ENCODE measurements around the gene EEFSEC.

Gene EEFSEC

GRCh38 chr3:128285967-128286321 is 132.7 kb downstream of the EEFSEC start:
- no peak for DNase-seq (ENCODE audit: low read depth in 2 of 2)

GRCh38 chr3:128286691-128287090 is 133.4 kb downstream of the EEFSEC start:
- DNase-seq (ENCODE audit: low read depth in 2 of 2): no peak

GRCh38 chr3:128287216-128287615 is 133.9 kb downstream of the EEFSEC start:
- no peak for DNase-seq (ENCODE audit: low read depth in 2 of 2)

DNA sequence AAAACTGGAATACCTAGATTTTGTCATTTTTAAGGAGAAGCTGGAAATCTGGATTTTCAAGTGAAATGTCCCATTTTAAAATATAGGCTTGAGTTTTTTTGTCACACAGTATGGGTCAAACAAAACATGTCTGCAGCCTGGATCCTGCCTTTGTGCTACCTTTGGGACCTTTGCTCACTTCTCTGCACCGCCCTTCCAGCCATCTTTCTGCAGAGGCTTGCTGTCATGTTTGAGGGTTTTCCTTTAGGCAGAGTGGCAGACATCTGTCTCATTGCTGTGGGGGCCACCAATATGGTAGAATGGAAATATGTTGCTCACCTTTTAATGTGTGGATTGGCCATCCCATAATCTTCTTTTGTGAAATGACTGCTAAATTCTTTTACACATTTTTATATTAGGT is 136.3 kb downstream of the EEFSEC start:
- no peak for DNase-seq (ENCODE audit: low read depth in 2 of 2)

GRCh38 chr3:128290484-128290883 is 137.2 kb downstream of the EEFSEC start:
- no peak for DNase-seq (ENCODE audit: low read depth in 2 of 2)

DNA sequence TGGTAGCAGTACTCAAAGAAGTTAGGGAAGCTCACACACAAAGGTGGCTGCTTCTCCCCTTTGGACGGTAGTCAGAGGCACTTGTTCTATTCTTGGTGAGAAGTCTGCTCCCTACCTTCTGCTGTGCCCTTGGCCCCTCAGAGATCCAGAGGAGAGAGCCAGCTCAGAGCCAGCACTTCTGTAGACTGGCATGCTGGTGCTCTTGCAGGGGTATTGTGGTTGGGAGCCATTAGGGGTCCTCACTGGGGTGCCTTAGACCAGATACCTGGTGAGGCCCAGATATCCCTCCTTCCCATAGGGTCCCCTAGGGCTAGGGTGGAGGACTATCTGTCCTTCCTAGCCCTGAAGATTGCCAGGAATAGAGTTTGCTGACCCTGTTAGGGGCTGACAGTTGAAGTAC is 140.6 kb downstream of the EEFSEC start:
- DNase-seq (ENCODE audit: low read depth in 2 of 2): no peak

DNA sequence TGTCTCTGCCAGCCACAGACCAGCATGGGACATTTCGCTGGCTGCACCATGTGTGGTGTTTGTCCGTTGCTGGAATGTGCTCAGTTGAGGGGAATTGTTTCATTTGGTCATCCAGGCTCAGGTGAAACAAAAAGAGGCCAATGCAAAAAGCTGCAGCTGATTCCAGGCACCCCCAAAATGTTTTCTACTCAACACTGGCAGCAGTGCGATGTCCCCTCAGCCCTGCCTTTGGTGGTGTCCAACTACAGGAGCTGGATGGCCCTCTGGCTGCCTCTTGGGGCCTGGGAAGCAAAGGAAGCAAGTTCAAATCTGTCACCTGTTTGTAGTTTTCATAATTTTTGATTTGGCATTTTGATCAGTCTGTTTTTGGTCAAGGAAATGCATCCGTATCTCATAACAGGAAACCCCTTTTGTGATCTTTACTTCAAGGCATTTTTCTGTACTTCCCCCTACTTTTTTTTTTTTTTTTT is 141.8 kb downstream of the EEFSEC start:
- DNase-seq (ENCODE audit: low read depth in 2 of 2): no peak

- no peak for DNase-seq (ENCODE audit: low read depth in 2 of 2)
Measured at GRCh38 chr3:128296469-128297251, 143.4 kb downstream of the EEFSEC start.

DNA sequence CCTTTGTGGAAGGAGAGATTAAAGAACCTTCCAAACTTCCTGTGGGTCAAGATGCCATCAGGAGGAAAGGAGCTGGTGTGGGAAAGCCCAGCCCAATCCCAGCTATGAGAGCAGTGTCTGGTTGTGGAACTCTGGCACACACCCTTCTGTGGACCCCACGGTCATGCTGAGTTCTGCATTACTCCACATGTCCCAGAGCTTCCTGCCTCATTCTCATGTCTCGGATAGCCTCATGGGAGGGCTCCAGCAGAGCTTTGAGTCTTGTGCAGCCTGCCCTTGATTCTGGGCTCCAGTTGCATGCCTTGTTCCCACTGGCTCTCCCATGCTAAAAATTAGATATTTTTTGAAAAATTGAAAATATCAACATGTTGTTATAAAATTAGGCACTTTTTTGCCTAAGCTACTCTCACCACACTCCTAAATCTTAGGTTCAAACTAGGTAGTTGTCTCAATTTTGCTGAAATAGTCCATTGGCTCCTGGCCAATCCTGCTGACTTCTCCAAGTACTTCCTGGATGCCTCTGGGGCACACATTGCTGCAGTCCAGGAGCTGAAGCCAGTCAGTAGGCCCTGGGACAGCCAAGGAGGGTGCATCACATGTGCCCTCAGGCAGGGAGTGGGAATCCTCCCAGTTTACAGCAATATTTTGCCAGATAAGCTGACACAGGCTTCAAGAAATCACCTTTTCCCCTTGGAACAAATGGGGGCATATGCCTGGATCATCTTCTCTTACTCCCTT is 144.3 kb downstream of the EEFSEC start:
- no peak for DNase-seq (ENCODE audit: low read depth in 2 of 2)

DNA sequence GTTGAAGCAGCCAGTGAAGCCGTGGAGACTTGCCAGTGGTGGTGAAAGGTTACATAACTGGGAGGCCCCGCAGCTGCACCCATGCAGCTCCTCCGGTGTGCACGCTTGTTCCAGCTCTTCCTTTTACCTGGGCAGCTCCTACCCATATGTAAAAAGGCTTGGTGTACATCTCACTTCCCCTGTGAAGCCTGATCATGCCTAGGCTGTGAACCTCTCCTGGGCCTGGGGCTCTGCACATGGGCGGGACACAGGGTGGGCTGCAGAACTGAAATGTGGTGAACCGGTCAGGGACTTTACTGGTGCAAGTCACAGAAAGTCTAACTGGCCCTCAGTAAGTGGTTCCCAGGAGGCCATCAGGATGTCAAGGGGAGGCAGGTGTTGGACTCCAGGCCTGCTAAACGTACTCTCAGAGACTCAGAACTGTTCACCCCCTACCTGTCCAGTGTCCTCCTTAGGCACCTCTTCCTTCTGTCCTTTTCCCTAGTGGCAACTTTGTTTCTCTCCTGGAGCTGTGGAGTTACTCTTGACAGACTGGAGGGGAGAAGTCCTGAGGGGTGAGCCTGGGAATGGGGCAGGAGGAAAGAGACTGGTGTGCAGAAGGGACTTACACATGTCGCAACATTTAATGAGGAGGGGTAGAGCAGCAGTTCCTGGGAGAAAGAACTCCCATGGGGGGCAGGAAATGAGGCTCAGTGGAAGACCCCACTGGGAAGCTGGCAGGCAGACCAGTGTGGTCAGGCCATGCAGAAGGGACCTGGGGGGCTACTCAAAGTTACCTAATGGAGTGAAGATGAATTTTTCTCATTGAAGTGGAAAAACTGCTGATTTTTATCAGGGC is 148.1 kb downstream of the EEFSEC start:
- DNase-seq (ENCODE audit: low read depth in 2 of 2): no peak

- DNase-seq (ENCODE audit: low read depth in 2 of 2): no peak
Measured at GRCh38 chr3:128306481-128306880, 153.2 kb downstream of the EEFSEC start.

- no peak for DNase-seq (ENCODE audit: low read depth in 2 of 2)
Measured at GRCh38 chr3:128307029-128307633, 153.8 kb downstream of the EEFSEC start.

GRCh38 chr3:128307781-128308469 is 154.6 kb downstream of the EEFSEC start:
- no peak for DNase-seq (ENCODE audit: low read depth in 2 of 2)

DNA sequence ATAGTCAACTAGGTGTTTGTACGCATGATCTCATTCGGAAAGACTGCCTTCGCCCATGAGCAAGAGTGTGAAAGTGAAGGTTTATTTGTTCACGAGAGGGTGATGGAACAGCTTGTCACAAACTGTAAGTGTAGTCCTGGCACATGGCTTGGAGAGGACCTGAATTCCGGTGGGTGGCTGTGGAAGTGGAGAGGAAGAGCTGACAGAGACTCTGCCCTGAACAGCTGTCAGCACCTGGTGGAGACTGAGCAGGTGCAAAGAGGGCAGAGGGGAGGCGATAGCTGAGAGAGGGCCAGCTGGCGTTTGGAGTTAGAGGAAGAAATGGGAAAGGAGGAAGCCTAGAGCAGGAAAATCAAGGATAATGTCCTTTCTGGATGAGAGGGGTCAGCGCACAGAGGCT is 155.7 kb downstream of the EEFSEC start:
- DNase-seq (ENCODE audit: low read depth in 2 of 2): no peak

GRCh38 chr3:128310286-128311058 is 157.2 kb downstream of the EEFSEC start:
- no peak for DNase-seq (ENCODE audit: low read depth in 2 of 2)

- no peak for DNase-seq (ENCODE audit: low read depth in 2 of 2)
Measured at GRCh38 chr3:128311441-128311844, 158.2 kb downstream of the EEFSEC start.

GRCh38 chr3:128312271-128312670 is 159.0 kb downstream of the EEFSEC start:
- no peak for DNase-seq (ENCODE audit: low read depth in 2 of 2)

DNA sequence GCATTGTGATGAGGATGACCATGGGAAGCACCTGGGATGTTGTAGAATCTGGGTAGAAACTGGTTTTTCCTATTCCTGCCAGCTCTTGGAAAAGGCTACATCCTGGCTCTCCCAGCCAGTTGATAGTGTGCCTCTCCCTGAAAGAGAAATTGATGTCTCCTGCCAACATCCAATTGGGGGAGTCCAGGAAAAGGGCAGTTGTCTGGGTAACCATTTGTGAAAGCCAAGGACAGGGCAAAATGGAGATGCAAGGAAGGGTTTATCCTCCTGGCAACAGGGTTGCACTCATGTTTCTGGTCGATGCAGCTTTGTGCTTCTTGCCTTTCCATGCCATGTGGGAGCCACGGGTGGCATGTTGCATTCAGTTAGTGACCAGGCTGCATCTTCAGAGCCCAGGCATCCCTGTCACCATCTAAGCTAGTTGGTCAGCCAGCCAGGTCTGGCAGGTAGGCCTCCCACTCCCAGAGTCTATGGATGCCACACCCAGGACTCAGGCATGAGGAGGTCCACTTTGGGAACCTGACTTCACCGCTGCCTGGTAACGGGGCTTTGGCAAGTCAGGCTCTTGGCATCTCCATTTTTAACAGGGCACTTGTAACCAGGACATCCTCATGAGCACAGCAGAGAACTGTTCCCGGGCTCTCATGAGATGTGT is 159.9 kb downstream of the EEFSEC start:
- DNase-seq (ENCODE audit: low read depth in 2 of 2): no peak

GRCh38 chr3:128313935-128314334 is 160.7 kb downstream of the EEFSEC start:
- DNase-seq (ENCODE audit: low read depth in 2 of 2): no peak

DNA sequence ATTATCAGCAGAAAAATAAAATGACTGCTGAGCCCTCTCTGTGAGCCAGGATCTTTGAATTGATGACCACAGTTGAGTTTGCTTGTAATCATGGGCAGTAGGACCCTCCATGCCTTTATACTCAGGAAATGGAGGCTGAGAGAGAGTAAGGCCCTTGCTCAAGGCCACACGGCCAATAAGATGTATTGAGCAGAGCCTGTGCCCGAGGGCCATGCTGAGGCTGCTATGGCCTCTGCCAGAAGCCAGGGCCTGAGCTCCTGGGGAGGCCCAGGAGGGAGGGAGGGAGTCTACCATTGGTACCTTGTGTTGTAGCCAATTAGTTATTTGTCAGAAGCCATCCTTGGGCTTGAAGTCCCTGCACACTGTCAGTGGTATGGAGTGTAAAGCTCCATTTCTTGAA is 162.0 kb downstream of the EEFSEC start:
- DNase-seq (ENCODE audit: low read depth in 2 of 2): no peak
